Spinal cord (tissue), 10 donors: ENCODE data around the gene SSBP2. TPM values are rescaled to one million over a fixed set of nuclear protein-coding genes. Genes with fewer than 3 reads are reported as not detected.
A peak's percentile ranks its signal among the peaks of the same experiment; 100 is the strongest.

Experiments
- DNase-seq, 6 donors: peaks; one replicate each; pipeline versions ENCODE4 v3.0.0 to v3.0.0-alpha.2; 2013 to 2015; ENCODE audit warnings: low spot score in 6 of 6, low read depth in 4 of 6
- H3K27ac ChIP-seq: one replicate; pipeline ENCODE4 v1.5.1; 2013; ENCODE audit warnings: low read depth, low read length, control low read depth
- H3K27me3 ChIP-seq: one replicate; pipeline ENCODE4 v1.6.1; 2013; ENCODE audit warnings: low read length; ENCODE audit not compliant: control insufficient read depth, insufficient read depth
- H3K36me3 ChIP-seq: one replicate; pipeline ENCODE4 v1.6.1; 2013; ENCODE audit warnings: low read length; ENCODE audit not compliant: control insufficient read depth, insufficient read depth
- H3K4me1 ChIP-seq: one replicate; pipeline ENCODE4 v1.6.1; 2013; ENCODE audit warnings: low read length; ENCODE audit not compliant: control insufficient read depth, insufficient read depth
- H3K4me3 ChIP-seq: one replicate; pipeline ENCODE4 v1.5.1; 2013; ENCODE audit warnings: low read depth, low read length, control low read depth
- H3K9me3 ChIP-seq: one replicate; pipeline ENCODE4 v1.6.1; 2013; ENCODE audit warnings: low read length; ENCODE audit not compliant: control insufficient read depth, insufficient read depth
- WGBS: methylation state at CpG from one replicate; pipeline ENCODE4 v1.1.5; 2013; ENCODE audit warnings: missing lambda C conversion rate; ENCODE audit not compliant: insufficient coverage; 5-methylcytosine and 5-hydroxymethylcytosine counted together
- polyA plus RNA-seq, 2 donors: library from polyadenylated mRNA; unstranded; fragments of 120-200 nt; gene quantifications; one replicate each; pipeline ENCODE4 v1.2.1, GENCODE V29; 2013; ENCODE audit not compliant: insufficient read length in 2 of 2
- total RNA-seq, 2 donors: library from RNA; depleted of rRNA in 1 of 2; stranded (reverse); fragments of 120-200 nt in 1 of 2; fragments of >200 nt in 1 of 2; gene quantifications; one replicate each; pipeline versions ENCODE4 v1.2.3 to v1.2.4, GENCODE V29; 2013 to 2014
- donor health status: healthy.

Gene SSBP2
- total and polyA plus RNA-seq, 4 donors: 77.7 to 92.0 (median 88.4) TPM

DNA sequence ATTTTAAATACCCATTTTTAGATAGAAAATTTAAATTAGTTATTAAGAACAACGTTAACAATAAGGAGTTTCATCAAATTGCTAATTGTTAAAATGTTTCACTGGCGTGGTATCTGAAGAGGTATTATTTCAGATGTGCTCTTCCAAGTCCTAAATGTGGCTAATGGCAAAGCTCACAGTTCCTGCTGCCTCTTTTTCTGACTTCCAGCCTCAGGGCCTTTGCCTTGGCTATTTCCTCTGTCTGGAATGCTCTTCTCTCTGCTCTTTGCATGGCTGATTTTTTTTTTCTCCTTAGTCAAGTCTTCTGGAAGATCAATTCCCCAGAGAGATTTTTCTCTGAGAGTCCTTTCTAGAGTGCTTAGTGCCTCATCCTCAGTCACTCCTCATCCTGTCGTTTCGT lies 9.6 kb upstream of the SSBP2 start:
- no peaks in the 10 kb centered on the region for H3K9me3 ChIP-seq
- no peak overlapping the region for H3K27ac ChIP-seq
- DNase-seq: no peak
- WGBS: no CpG with 5 or more reads among the region's 4 CpGs
- H3K27me3 ChIP-seq: no peaks in the 10 kb centered on the region
- H3K36me3 ChIP-seq: no peaks in the 10 kb centered on the region
- no peaks in the 10 kb centered on the region for H3K4me1 ChIP-seq
- H3K4me3 ChIP-seq: no peak overlapping the region

DNA sequence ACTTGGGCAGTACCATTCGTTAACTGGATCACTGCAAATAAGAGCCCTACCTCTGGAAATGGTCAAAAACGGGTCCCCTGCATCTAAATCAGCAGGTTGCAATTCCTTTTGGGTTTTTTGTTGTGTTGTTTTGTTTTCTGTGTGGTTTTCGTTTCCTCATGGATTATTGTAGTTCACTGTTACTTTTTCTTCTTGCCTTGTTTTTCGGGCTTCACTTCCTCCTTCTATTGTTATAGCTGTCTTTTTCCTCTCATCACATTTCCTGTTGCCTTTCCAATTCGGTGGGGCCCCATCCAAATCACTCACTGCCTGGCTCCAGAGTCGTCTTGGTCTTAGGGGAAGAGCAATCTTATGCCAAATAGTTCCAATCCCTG lies 8.7 kb upstream of the SSBP2 start:
- no peak overlapping the region for H3K4me3 ChIP-seq

DNA sequence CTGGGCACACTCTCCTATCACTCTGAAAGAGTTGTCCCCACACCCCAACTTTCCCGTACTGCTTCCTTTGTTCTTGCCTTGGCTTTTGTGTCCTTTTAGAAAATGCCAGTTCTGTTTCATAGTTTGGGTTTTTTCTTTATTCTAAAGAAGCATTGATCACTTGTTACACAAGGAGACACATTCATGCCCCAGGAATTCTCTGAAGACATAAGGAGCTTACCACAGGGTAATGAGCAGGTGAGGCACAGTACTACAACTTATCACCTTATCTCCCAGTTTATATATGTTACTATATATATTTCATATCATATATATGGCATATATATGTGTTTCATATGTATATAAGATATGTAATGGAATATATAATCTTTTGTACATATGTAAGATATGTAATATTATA lies 6.5 kb upstream of the SSBP2 start:
- H3K27me3 ChIP-seq: no peaks in the 10 kb centered on the region
- WGBS: no CpG with 5 or more reads among the region's 1 CpG
- H3K27ac ChIP-seq: no peak overlapping the region
- no peak for DNase-seq
- H3K4me3 ChIP-seq: no peak overlapping the region
- no peaks in the 10 kb centered on the region for H3K4me1 ChIP-seq
- H3K36me3 ChIP-seq: no peaks in the 10 kb centered on the region
- H3K9me3 ChIP-seq: no peaks in the 10 kb centered on the region

More for the DNA sequence above, 8.7 kb upstream of the SSBP2 start:
- Histone ChIP-seq H3K36me3 (no peaks in the 10 kb centered on the region), H3K27ac (no peak overlapping the region), H3K4me1 (no peaks in the 10 kb centered on the region), H3K9me3 (no peaks in the 10 kb centered on the region), H3K27me3 (no peaks in the 10 kb centered on the region)
- no peak for DNase-seq
- 70% methylated on average over 2 of the region's 6 CpGs for WGBS

DNA sequence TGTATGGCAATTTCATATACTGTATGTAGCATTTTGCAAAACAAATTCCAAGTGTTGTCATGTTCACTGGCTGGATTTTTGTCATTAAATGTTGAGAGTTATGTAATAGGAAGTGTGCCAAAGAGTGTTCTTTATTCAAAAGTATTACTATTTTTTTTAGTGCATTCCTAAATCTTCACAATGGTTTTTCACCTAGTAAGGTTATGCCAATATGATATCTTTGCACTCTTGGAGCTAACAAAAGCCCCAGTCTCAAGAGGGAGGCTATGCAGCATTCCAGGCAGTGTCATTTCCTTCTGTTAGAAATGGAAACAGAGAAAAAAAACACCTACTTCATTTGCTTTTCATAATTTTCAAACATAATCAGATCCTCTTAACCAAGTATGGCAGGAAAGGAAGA lies 5.1 kb upstream of the SSBP2 start:
- no peaks in the 10 kb centered on the region for H3K36me3 ChIP-seq
- H3K4me3 ChIP-seq: no peak overlapping the region
- H3K4me1 ChIP-seq: peaks cover 8% of the 10 kb centered on the region
- H3K9me3 ChIP-seq: no peaks in the 10 kb centered on the region
- no peak overlapping the region for H3K27ac ChIP-seq
- no peaks in the 10 kb centered on the region for H3K27me3 ChIP-seq
- DNase-seq: no peak

DNA sequence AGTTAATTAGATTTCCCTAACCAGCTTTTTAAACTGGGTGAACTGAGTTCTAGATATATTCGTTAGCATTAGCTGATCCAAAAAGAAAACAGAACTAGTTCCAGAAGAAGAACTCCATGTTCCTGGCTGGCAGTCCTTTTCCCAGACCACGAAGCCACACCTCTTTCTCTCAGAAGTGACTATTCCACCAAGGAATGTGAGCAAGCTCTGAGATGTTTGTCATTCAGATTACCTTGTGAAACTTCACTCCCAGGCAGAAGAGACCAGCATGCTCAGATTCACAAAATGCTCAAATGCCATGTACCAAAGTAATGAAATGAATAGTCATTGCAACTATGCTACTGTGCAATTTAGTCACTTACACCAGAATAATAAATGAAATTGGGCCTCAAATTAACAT lies 4.4 kb upstream of the SSBP2 start:
- Histone ChIP-seq H3K27me3 (no peaks in the 10 kb centered on the region), H3K9me3 (no peaks in the 10 kb centered on the region), H3K4me3 (no peak overlapping the region), H3K4me1 (peaks cover 8% of the 10 kb centered on the region), H3K36me3 (no peaks in the 10 kb centered on the region), H3K27ac (no peak overlapping the region)
- 44% methylated on average over 2 of the region's 2 CpGs for WGBS
- peak in 2 of 6 donors; percentile 11 to 28 for DNase-seq

DNA sequence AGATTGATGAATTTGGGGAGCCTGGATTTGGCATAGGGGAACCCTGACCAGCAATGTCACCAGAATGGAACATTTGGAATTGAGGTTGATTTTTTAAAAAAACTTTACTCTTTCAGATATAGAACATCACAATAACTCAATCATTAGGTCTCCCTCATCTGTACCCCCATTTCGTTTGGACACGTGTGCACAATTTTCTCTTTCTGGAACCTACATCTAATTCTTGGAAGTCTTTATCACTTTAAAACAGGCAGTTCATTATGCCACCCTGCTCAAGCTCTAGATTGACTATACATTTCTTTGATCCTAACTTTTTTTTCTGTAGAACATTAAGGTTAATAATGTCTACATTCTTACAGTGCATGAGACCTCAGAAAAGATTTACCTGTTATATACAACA lies 3.7 kb upstream of the SSBP2 start:
- no peak overlapping the region for H3K27ac ChIP-seq
- WGBS: 92% methylated on average over 2 of the region's 2 CpGs

DNA sequence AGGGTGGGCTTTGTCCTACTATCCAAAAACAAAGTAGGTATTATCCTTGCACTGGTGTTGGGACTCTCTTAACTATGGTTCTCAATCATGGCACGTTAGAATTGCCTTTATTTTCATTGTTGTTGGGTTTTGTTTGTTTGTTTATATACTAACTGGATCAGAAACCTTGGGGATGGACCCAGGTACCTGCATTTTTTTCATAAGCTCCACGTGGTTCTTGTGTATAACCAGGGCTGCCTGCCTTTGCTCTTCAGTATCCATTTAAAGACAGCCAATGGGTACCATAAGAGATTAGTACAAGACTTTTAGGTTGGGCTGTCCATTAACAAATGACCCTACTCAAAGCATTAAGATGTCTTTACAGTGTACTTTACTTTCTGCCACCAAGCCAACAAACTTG lies 2.5 kb upstream of the SSBP2 start:
- no peaks in the 10 kb centered on the region for H3K9me3 ChIP-seq
- H3K4me3 ChIP-seq: no peak overlapping the region
- peaks cover 8% of the 10 kb centered on the region for H3K4me1 ChIP-seq
- H3K36me3 ChIP-seq: no peaks in the 10 kb centered on the region
- H3K27me3 ChIP-seq: no peaks in the 10 kb centered on the region
- WGBS: 17% methylated on average over 1 of the region's 2 CpGs
- no peak overlapping the region for H3K27ac ChIP-seq
- no peak for DNase-seq

More for the DNA sequence above, 3.7 kb upstream of the SSBP2 start:
- Histone ChIP-seq H3K9me3 (no peaks in the 10 kb centered on the region), H3K27me3 (no peaks in the 10 kb centered on the region), H3K36me3 (no peaks in the 10 kb centered on the region), H3K4me1 (peaks cover 8% of the 10 kb centered on the region), H3K4me3 (no peak overlapping the region)
- DNase-seq: no peak

DNA sequence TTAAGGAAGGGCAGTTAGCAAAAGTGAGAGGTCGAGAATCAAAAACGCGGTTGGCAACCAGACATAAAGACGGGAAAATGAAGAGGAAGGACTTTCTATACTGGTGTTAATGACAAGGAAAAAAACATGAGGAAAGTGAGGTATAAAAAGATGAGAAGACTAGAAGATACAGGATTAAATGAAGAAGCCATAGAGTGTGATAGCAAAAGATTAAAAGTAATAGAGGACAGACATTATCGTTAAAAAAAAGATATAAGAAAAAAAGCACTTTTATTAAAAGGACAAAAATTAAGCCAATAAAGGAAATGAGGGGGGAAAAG lies 1.7 kb upstream of the SSBP2 start:
- WGBS: 81% methylated on average over 4 of the region's 5 CpGs
- Histone ChIP-seq H3K27me3 (no peaks in the 10 kb centered on the region), H3K27ac (no peak overlapping the region), H3K4me3 (no peak overlapping the region), H3K9me3 (no peaks in the 10 kb centered on the region), H3K4me1 (peaks cover 8% of the 10 kb centered on the region), H3K36me3 (no peaks in the 10 kb centered on the region)
- no peak for DNase-seq

DNA sequence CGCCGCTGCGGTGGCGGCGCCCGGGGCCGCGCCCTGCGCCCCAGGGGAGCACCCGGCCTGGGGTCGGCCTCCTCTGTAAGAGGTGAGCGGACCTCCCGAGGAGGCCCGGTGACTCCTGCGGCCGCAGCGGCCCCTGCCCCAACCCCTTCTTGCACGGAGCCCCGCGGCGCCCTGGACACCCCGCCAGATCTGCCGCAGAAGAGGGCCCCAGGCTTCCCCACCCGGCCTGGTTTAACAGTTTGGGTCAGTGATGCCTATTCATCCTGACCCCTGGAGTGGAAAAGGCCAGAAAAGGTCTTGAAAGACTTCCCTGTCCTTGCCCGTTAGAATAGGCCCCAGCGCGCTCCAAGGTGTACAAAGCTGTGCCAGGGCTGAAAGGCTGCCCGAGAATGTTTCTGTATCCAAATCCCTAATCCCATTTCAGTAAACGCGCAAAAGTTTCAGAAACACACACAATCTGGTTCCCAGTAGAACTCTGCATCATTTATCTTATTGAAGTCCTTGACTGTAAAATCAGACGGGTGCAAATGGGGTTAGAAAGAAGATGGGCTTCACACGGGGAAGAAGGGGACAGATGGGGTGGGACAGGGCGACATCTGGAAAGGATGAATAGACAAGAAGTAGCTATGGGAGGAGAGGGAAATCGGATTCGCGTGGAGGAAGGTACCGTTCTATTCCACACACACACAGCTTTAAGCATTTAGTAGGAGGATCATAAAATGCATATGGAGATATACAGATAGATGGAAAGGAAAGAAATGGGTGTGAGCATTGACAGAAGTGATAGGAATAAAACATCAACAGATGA lies 1.1 kb upstream of the SSBP2 start:
- Histone ChIP-seq H3K36me3 (no peaks in the 10 kb centered on the region), H3K4me1 (peaks cover 8% of the 10 kb centered on the region), H3K9me3 (no peaks in the 10 kb centered on the region), H3K27ac (peak overlapping the region; percentile 96), H3K27me3 (no peaks in the 10 kb centered on the region), H3K4me3 (peak overlapping the region; percentile 78)
- 7% methylated on average over 30 of the region's 37 CpGs for WGBS
- DNase-seq: peak in 4 of 6 donors; percentile 19 to 83 (median 56)

DNA sequence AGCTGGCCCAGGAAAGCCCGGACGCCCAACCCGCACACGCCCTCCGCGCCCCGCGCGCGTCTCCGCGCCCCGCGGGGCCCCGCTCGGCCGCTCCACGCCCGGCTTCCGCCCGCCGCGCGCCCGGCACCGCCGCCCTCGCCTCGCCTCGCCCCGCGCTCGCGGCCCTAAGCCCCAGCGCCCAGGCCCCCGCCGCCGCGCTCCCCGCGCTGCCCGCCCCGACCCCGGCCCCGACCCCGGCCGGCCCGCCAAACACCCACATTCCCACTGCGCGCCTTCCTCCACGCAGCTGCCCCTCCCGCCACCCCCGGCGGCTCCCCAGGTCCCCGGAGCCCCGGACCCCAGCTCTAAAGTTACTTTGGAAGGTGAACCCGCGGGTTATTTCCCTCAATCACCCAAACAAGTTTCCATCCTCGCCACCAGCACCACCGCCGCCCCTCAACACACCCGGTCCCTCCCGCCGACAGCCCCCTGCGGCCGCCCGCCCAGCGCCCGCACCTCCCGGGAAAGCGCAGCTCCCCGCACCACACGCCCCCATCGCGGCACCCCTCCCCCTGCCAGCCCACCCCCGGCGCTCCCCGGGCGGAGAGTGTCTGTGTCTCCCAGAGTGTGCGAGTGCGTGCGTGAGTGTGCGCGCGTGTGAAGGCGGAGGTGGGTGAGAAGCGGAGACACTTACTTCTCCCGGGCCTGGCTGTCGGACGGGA lies 439 bp downstream of the SSBP2 start:
- peak overlapping the region; percentile 78 for H3K4me3 ChIP-seq
- WGBS: under 1% methylated on average over 71 of the region's 90 CpGs
- H3K9me3 ChIP-seq: no peaks in the 10 kb centered on the region
- H3K36me3 ChIP-seq: no peaks in the 10 kb centered on the region
- no peaks in the 10 kb centered on the region for H3K27me3 ChIP-seq
- peak in 1 of 6 donors; percentile 5 for DNase-seq
- H3K27ac ChIP-seq: peak overlapping the region; percentile 95
- H3K4me1 ChIP-seq: peaks cover 8% of the 10 kb centered on the region
